ENCODE results near the gene TTLL4.

TTLL4 gene

GRCh38 chr2:218802386-218802994, 91.9 kb downstream of the TTLL4 start:
- Histone ChIP-seq H3K4me1 (ENCODE audit: control insufficient read depth, low read length) (peaks cover 26% of the 10 kb centered on the region), H4K20me1 (ENCODE audit: control insufficient read depth, insufficient read depth, low read depth, low read length) (no peaks in the 10 kb centered on the region), H3K9me3 (ENCODE audit: control insufficient read depth, insufficient read depth, low read length) (peaks cover 4% of the 10 kb centered on the region; the same call in 1 of the 2 replicates), H3K4me3 (ENCODE audit: low read length) (no peak overlapping the region), H3K27ac (ENCODE audit: low read depth, low read length) (peak overlapping the region; percentile 19), H3K27me3 (ENCODE audit: control insufficient read depth, low read length) (peaks cover 16% of the 10 kb centered on the region), H3F3A (ENCODE audit: control insufficient read depth, insufficient read depth) (no peaks in the 10 kb centered on the region), H3K36me3 (ENCODE audit: control insufficient read depth, low read length) (no peaks in the 10 kb centered on the region), H3K4me2 (ENCODE audit: low read length) (peak overlapping the region; percentile 36), H3K9me2 (replicated peaks; ENCODE audit: control insufficient read depth, low read length) (no peaks in the 10 kb centered on the region), H3K79me2 (ENCODE audit: control insufficient read depth, low read length) (no peaks in the 10 kb centered on the region)
- TF ChIP-seq CTCF (IDR thresholded peaks at IDR 0.05; ENCODE audit: low read depth, low read length, poor library complexity, severe bottlenecking), result no peak

- H4K20me1 ChIP-seq (ENCODE audit: control insufficient read depth, insufficient read depth, low read depth, low read length), result no peaks in the 10 kb centered on the region
Observed at GRCh38 chr2:218804817-218805216, 94.2 kb downstream of the TTLL4 start.

More at GRCh38 chr2:218804817-218805216, 94.2 kb downstream of the TTLL4 start:
- Histone ChIP-seq H3K36me3 (ENCODE audit: control insufficient read depth, low read length) (no peaks in the 10 kb centered on the region), H3F3A (ENCODE audit: control insufficient read depth, insufficient read depth) (no peaks in the 10 kb centered on the region), H3K4me3 (ENCODE audit: low read length) (no peak overlapping the region), H3K4me2 (ENCODE audit: low read length) (no peak overlapping the region), H3K4me1 (ENCODE audit: control insufficient read depth, low read length) (peaks cover 26% of the 10 kb centered on the region), H3K9me3 (ENCODE audit: control insufficient read depth, insufficient read depth, low read length) (peaks cover 4% of the 10 kb centered on the region; the same call in 1 of the 2 replicates), H3K27ac (ENCODE audit: low read depth, low read length) (no peak overlapping the region), H3K79me2 (ENCODE audit: control insufficient read depth, low read length) (no peaks in the 10 kb centered on the region), H3K27me3 (ENCODE audit: control insufficient read depth, low read length) (peaks cover 7% of the 10 kb centered on the region), H3K9me2 (replicated peaks; ENCODE audit: control insufficient read depth, low read length) (no peaks in the 10 kb centered on the region)
- no peak for TF ChIP-seq CTCF (IDR thresholded peaks at IDR 0.05; ENCODE audit: low read depth, low read length, poor library complexity, severe bottlenecking)
- no peak for TF ChIP-seq EZH2phosphoT487 (IDR thresholded peaks at IDR 0.05; ENCODE audit: borderline replicate concordance, low read length)
